HFFc6 (cell line): ENCODE data around the gene TSSK1B. TPM values are rescaled to one million over a fixed set of nuclear protein-coding genes. Genes with fewer than 3 reads are reported as not detected.

Source experiments
- DNase-seq: peaks from one replicate; pipeline ENCODE4 v3.0.0-alpha.2; 2018
- H3K27ac Mint-ChIP-seq: 2 replicates; pipeline ENCODE4 v1.8.0; 2020; ENCODE audit warnings: mild to moderate bottlenecking, mixed read lengths
- H3K27me3 Mint-ChIP-seq: 2 replicates; pipeline ENCODE4 v1.8.0; 2021; ENCODE audit warnings: mild to moderate bottlenecking, moderate library complexity, mixed read lengths; ENCODE audit not compliant: insufficient read depth
- H3K36me3 Mint-ChIP-seq: 2 replicates; pipeline ENCODE4 v1.8.0; 2021; ENCODE audit warnings: low read depth, mixed read lengths
- H3K4me1 Mint-ChIP-seq: 2 replicates; pipeline ENCODE4 v1.8.0; 2020; ENCODE audit warnings: low read depth, mixed read lengths
- H3K4me3 Mint-ChIP-seq: 2 replicates; pipeline ENCODE4 v1.8.0; 2020; ENCODE audit warnings: mild to moderate bottlenecking, moderate library complexity, mixed read lengths
- H3K9me3 Mint-ChIP-seq: 2 replicates; pipeline ENCODE4 v1.8.0; 2020; ENCODE audit warnings: mild to moderate bottlenecking, mixed read lengths
- total RNA-seq, 6 experiments: library from RNA; stranded (reverse); fragmentation: NEBNext Ultra II Directional; extraction: Animal tissue kit (Norgen Biotek cat#: 25700); gene quantifications; 2 replicates in 1 of 6; 3 replicates in 5 of 6; pipeline ENCODE4 v1.2.3, GENCODE V29; 2021
- TF ChIP-seq, protein P1 (sequence below): fragments of 200-600 bp; sonication (generic); IDR thresholded peaks from 2 replicates; pipeline ENCODE4 v1.5.0; 2021; ENCODE audit warnings: antibody characterized with exemption, mild to moderate bottlenecking

Gene TSSK1B
- total RNA-seq, 6 experiments from 2014 or later: not detected

DNA sequence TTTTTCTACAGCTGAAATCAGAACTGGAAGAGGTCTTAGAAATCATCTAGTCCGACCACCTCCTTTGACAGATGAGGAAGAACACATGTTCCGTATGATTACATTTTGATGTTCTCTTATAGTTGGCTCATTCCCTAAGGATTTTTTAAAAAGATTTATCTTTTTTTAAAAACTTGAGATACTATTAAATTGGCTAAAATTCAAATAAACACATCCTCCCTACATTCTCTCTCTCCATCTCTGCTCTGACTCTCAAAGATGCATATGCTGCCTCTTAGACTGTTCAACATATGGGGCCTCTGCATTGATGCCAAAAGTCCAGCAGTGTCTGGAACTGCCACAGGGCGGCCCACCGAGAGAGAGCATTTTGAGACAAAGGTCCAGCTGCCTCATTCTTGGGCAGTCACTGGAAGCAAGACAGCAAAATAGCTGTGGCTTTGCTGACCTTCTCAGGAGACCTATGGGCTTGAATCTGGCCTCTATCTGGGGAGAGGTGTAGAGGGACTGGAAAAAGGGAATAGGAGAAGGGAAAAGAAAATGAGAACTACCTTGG, 12.8 kb upstream of the TSSK1B start:
- TF ChIP-seq, protein P1, sequence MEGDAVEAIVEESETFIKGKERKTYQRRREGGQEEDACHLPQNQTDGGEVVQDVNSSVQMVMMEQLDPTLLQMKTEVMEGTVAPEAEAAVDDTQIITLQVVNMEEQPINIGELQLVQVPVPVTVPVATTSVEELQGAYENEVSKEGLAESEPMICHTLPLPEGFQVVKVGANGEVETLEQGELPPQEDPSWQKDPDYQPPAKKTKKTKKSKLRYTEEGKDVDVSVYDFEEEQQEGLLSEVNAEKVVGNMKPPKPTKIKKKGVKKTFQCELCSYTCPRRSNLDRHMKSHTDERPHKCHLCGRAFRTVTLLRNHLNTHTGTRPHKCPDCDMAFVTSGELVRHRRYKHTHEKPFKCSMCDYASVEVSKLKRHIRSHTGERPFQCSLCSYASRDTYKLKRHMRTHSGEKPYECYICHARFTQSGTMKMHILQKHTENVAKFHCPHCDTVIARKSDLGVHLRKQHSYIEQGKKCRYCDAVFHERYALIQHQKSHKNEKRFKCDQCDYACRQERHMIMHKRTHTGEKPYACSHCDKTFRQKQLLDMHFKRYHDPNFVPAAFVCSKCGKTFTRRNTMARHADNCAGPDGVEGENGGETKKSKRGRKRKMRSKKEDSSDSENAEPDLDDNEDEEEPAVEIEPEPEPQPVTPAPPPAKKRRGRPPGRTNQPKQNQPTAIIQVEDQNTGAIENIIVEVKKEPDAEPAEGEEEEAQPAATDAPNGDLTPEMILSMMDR: peak; percentile 61
- H3K27ac Mint-ChIP-seq: no peak overlapping the region
- no peaks in the 10 kb centered on the region; the same call in none of the 2 replicates for H3K27me3 Mint-ChIP-seq
- peak; percentile 8 for DNase-seq
- H3K4me1 Mint-ChIP-seq: no peaks in the 10 kb centered on the region
- no peaks in the 10 kb centered on the region for H3K36me3 Mint-ChIP-seq
- H3K9me3 Mint-ChIP-seq: peaks cover 6% of the 10 kb centered on the region; the same call in 1 of the 2 replicates
- no peak overlapping the region for H3K4me3 Mint-ChIP-seq

DNA sequence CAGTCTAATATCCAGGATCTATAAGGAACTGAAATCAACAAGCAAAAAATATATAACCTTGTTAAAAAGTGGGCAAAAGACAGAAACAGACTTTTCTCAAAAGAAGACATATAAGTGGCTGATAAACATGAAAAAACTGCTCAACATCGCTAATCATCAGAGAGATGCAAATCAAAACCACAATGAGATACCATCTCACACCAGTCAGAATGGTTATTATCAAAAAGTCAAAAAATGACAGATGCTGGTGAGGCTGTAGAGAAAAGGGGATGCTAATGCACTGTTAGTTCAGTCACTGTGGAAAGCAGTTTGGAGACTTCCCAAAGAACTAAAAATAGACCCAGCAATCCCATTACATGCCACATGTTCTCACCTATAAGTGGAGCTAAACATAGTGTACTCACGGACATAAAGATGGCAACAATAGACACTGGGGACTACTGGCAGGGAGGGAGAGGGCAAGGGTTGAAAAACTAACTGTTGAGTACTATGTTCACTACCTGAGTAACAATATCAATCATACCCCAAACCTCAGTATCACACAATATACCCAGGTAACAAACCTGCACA, 11.7 kb upstream of the TSSK1B start:
- Mint-ChIP-seq H3K4me1 (no peaks in the 10 kb centered on the region), H3K9me3 (peaks cover 6% of the 10 kb centered on the region; the same call in 1 of the 2 replicates), H3K36me3 (no peaks in the 10 kb centered on the region), H3K4me3 (no peak overlapping the region), H3K27ac (no peak overlapping the region), H3K27me3 (no peaks in the 10 kb centered on the region; the same call in none of the 2 replicates)
- TF ChIP-seq, protein P1: no peak
- no peak for DNase-seq

- H3K9me3 Mint-ChIP-seq: no peaks in the 10 kb centered on the region
- H3K4me1 Mint-ChIP-seq: no peaks in the 10 kb centered on the region
- peaks cover 2% of the 10 kb centered on the region for H3K27me3 Mint-ChIP-seq
- no peak overlapping the region for H3K27ac Mint-ChIP-seq
- DNase-seq: no peak
- no peaks in the 10 kb centered on the region for H3K36me3 Mint-ChIP-seq
- TF ChIP-seq, protein P1: no peak
- no peak overlapping the region for H3K4me3 Mint-ChIP-seq
Observed at GRCh38 chr5:113437111-113437510, 2.3 kb upstream of the TSSK1B start.

- H3K9me3 Mint-ChIP-seq: no peaks in the 10 kb centered on the region
- TF ChIP-seq, protein P1: no peak
- H3K4me1 Mint-ChIP-seq: no peaks in the 10 kb centered on the region
- no peak overlapping the region for H3K4me3 Mint-ChIP-seq
- DNase-seq: no peak
- peaks cover 2% of the 10 kb centered on the region for H3K27me3 Mint-ChIP-seq
- H3K36me3 Mint-ChIP-seq: no peaks in the 10 kb centered on the region
- H3K27ac Mint-ChIP-seq: no peak overlapping the region
Observed at GRCh38 chr5:113435575-113435974, 786 bp upstream of the TSSK1B start.

DNA sequence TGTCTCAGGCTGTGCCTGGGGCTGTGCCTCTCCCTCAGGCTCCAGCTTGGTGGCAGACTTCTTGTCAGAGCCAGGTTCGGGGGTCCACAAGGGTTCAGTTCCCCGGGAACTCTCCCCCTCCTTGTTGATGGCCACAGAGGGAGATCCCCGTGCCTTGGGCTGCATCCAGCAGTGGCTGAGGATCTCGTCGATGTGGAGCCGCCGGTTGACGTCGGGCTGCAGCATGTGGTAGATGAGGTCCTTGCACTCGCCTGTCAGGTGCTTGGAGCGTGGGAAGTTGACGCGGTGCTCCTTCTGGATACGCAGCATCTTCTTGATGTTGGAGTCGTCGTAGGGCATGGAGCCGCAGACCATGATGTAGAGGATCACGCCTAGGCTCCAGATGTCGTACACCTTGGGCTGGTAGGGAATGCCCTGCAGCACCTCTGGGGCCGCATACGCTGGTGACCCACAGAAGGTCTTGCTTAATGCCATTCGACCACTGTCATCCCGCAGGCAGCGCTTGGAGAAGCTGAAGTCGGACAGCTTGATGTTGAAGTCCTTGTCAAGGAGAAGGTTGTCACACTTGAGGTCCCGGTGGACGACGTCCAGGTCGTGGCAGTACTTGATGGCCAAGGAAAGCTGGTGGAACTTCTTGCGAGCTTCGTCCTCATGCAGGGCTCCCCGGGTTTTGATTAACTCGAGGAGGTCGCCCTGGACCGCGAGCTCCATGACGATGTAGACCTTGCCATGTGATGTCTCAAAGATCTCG, 752 bp downstream of the TSSK1B start:
- no peak for DNase-seq
- TF ChIP-seq, protein P1: no peak
- H3K36me3 Mint-ChIP-seq: no peaks in the 10 kb centered on the region
- H3K9me3 Mint-ChIP-seq: no peaks in the 10 kb centered on the region
- H3K27me3 Mint-ChIP-seq: peaks cover under 1% of the 10 kb centered on the region
- H3K27ac Mint-ChIP-seq: no peak overlapping the region
- no peaks in the 10 kb centered on the region for H3K4me1 Mint-ChIP-seq
- no peak overlapping the region for H3K4me3 Mint-ChIP-seq
